ENCODE data around the gene PCDH9. TPM values are rescaled to one million over a fixed set of nuclear protein-coding genes. Genes with fewer than 3 reads are reported as not detected.

Gene PCDH9
- total and polyA plus RNA-seq, 5 donors from 2014 or later = 0.08 to 0.77 (median 0.09) TPM

DNA sequence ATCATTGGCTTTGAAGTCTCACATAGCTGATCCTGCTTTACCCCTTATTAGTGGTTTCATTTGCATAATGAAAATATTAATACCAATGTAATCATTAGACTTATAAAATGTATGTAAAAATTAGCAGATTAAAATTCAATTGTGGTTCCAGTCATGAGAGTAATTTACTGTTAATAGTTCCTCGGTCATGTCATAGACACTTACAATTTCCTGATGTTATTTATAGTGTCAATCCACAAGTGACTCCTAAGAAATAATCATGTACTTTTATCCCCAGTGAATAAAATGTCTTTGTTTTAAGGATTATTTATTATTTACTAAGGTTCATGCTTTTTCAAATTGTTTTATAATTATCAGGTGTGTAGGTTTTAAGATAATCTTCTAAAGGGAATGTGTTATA, 138.5 kb downstream of the PCDH9 start:
- Mint-ChIP-seq H3K27me3 (no peaks in the 10 kb centered on the region), H3K9me3 (peaks cover 0 to 8% (median 2%) of the 10 kb centered on the region in 7 donors), H3K4me3 (no peak overlapping the region), H3K36me3 (no peaks in the 10 kb centered on the region), H3K4me1 (no peaks in the 10 kb centered on the region), H3K27ac (no peak overlapping the region)
- Histone ChIP-seq H3K9me3 (ENCODE audit: control insufficient read depth in 2 of 2, low read length in 2 of 2) (peaks cover 0 to 3% of the 10 kb centered on the region in 2 experiments), H3K4me1 (ENCODE audit: control insufficient read depth, insufficient read depth, low read length, poor library complexity, severe bottlenecking) (no peaks in the 10 kb centered on the region), H3K4me3 (ENCODE audit: low read depth, low read length) (no peak overlapping the region), H3K36me3 (ENCODE audit: control insufficient read depth, insufficient read depth, low read length) (no peaks in the 10 kb centered on the region), H3K27ac (ENCODE audit: insufficient read depth, low read length, poor library complexity, severe bottlenecking) (no peak overlapping the region), H3K27me3 (ENCODE audit: control insufficient read depth, insufficient read depth, low read length) (no peaks in the 10 kb centered on the region)
- DNase-seq (no peak), ATAC-seq (ENCODE audit: low read depth in 2 of 2) (no peak)

DNA sequence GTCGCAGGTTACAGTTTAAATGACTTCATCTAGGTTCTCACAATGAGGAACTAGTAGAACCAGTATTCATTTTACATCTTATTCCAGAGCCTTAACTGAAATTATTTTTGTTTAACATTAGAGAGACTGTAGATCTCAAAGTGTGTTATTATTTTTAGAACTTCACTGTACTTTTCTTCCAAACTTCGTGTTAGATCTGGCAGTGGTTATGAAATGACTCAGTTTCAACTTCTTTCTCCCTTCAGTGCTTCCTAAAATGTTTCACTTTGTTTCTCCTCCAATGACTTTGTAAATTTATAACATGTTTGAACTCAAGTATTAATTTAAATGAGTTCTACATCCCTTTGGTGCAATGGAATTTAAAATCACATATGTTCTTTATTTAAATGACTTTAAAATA, 139.3 kb downstream of the PCDH9 start:
- Mint-ChIP-seq H3K36me3 (no peaks in the 10 kb centered on the region), H3K4me1 (no peaks in the 10 kb centered on the region), H3K27ac (no peak overlapping the region), H3K4me3 (no peak overlapping the region), H3K9me3 (peaks cover 0 to 12% (median 2%) of the 10 kb centered on the region in 7 donors), H3K27me3 (no peaks in the 10 kb centered on the region)
- Histone ChIP-seq H3K27me3 (ENCODE audit: control insufficient read depth, insufficient read depth, low read length) (no peaks in the 10 kb centered on the region), H3K4me1 (ENCODE audit: control insufficient read depth, insufficient read depth, low read length, poor library complexity, severe bottlenecking) (no peaks in the 10 kb centered on the region), H3K4me3 (ENCODE audit: low read depth, low read length) (no peak overlapping the region), H3K9me3 (ENCODE audit: control insufficient read depth in 2 of 2, low read length in 2 of 2) (peaks cover 0 to 3% of the 10 kb centered on the region in 2 experiments), H3K27ac (ENCODE audit: insufficient read depth, low read length, poor library complexity, severe bottlenecking) (no peak overlapping the region), H3K36me3 (ENCODE audit: control insufficient read depth, insufficient read depth, low read length) (no peaks in the 10 kb centered on the region)
- no peak for ATAC-seq (ENCODE audit: low read depth in 2 of 2)
- DNase-seq = no peak

DNA sequence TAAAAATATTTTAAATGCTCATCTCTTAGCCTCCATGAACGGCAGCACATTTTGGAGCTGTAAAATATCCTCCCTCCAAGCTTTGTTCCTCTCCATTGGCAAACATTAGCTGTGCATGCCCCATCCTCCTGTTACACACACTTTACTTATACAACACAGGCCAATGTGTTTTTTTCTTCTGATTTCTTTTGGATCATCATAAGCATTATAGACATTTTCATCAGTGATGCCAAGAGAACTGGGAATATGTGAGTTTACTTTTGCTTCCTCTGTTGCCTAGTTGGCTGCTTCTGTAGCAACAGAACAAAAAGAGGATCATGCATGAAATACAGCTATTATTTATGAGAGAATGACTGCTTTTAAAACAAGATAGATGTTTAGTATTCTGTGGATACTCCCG, 142.6 kb downstream of the PCDH9 start:
- no peak for ATAC-seq (ENCODE audit: low read depth in 2 of 2)
- Mint-ChIP-seq H3K4me1 (no peaks in the 10 kb centered on the region), H3K9me3 (peaks cover 0 to 12% (median 3%) of the 10 kb centered on the region in 7 donors), H3K27me3 (no peaks in the 10 kb centered on the region), H3K27ac (no peak overlapping the region), H3K4me3 (no peak overlapping the region), H3K36me3 (no peaks in the 10 kb centered on the region)
- Histone ChIP-seq H3K27ac (ENCODE audit: insufficient read depth, low read length, poor library complexity, severe bottlenecking) (no peak overlapping the region), H3K9me3 (ENCODE audit: control insufficient read depth in 2 of 2, low read length in 2 of 2) (peaks cover 0 to 3% of the 10 kb centered on the region in 2 experiments), H3K27me3 (ENCODE audit: control insufficient read depth, insufficient read depth, low read length) (no peaks in the 10 kb centered on the region), H3K36me3 (ENCODE audit: control insufficient read depth, insufficient read depth, low read length) (no peaks in the 10 kb centered on the region), H3K4me3 (ENCODE audit: low read depth, low read length) (no peak overlapping the region), H3K4me1 (ENCODE audit: control insufficient read depth, insufficient read depth, low read length, poor library complexity, severe bottlenecking) (no peaks in the 10 kb centered on the region)
- no peak for DNase-seq

DNA sequence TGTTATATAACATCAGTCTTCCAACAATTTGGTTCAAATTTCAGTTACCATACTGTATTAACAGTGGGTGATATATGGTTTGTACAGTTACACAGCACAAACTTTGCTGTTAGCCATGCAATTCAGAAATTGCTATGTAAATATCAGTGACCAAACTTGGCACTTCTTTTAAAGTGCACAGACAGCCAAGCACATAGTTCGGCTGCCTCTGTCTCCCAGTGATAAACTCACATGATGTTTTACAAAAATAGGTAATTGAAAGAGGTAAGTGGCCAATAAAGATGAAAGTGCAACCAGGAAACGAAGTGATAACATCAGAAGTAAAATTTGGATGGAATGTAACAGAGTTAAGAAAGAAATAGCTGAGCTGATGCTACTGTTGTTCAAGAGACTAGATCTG, 143.9 kb downstream of the PCDH9 start:
- Mint-ChIP-seq H3K4me3 (no peak overlapping the region), H3K36me3 (no peaks in the 10 kb centered on the region), H3K9me3 (peaks cover 0 to 14% (median 3%) of the 10 kb centered on the region in 7 donors), H3K27me3 (no peaks in the 10 kb centered on the region), H3K27ac (no peak overlapping the region), H3K4me1 (no peaks in the 10 kb centered on the region)
- DNase-seq (no peak), ATAC-seq (ENCODE audit: low read depth in 2 of 2) (no peak)
- Histone ChIP-seq H3K27me3 (ENCODE audit: control insufficient read depth, insufficient read depth, low read length) (no peaks in the 10 kb centered on the region), H3K4me3 (ENCODE audit: low read depth, low read length) (no peak overlapping the region), H3K36me3 (ENCODE audit: control insufficient read depth, insufficient read depth, low read length) (no peaks in the 10 kb centered on the region), H3K27ac (ENCODE audit: insufficient read depth, low read length, poor library complexity, severe bottlenecking) (no peak overlapping the region), H3K4me1 (ENCODE audit: control insufficient read depth, insufficient read depth, low read length, poor library complexity, severe bottlenecking) (no peaks in the 10 kb centered on the region), H3K9me3 (ENCODE audit: control insufficient read depth in 2 of 2, low read length in 2 of 2) (peaks cover 0 to 2% of the 10 kb centered on the region in 2 experiments)

DNA sequence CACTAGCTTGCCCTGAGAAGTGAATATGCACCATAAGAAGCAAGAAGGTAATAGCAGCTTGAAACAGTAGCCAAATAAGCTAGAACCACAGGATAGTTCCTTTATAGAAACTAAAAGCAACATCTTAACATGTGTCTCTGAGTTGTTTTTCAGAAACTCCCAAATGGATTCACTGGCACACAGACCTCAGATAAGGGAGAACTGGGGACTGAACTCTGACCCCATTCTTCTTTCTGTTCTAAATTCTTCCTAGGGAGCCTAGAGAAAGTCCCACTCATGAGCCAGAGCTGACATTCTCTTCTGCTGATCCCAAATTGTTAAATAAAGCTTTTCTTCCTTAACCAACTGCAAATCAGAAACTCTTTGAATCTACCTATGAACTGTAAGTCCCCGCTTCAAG, 146.1 kb downstream of the PCDH9 start:
- no peaks in the 10 kb centered on the region for H3K27me3 Mint-ChIP-seq
- no peak overlapping the region for H3K4me3 Mint-ChIP-seq
- no peaks in the 10 kb centered on the region for H3K36me3 Mint-ChIP-seq
- Histone ChIP-seq H3K4me3 (ENCODE audit: low read depth, low read length) (no peak overlapping the region), H3K4me1 (ENCODE audit: control insufficient read depth, insufficient read depth, low read length, poor library complexity, severe bottlenecking) (no peaks in the 10 kb centered on the region), H3K27ac (ENCODE audit: insufficient read depth, low read length, poor library complexity, severe bottlenecking) (no peak overlapping the region), H3K36me3 (ENCODE audit: control insufficient read depth, insufficient read depth, low read length) (no peaks in the 10 kb centered on the region), H3K27me3 (ENCODE audit: control insufficient read depth, insufficient read depth, low read length) (no peaks in the 10 kb centered on the region), H3K9me3 (ENCODE audit: control insufficient read depth in 2 of 2, low read length in 2 of 2) (peaks cover 0 to 2% of the 10 kb centered on the region in 2 experiments)
- H3K4me1 Mint-ChIP-seq = no peaks in the 10 kb centered on the region
- H3K27ac Mint-ChIP-seq = no peak overlapping the region
- no peak for DNase-seq
- ATAC-seq (ENCODE audit: low read depth in 2 of 2) = no peak
- peaks cover 0 to 18% (median 4%) of the 10 kb centered on the region in 7 donors for H3K9me3 Mint-ChIP-seq

DNA sequence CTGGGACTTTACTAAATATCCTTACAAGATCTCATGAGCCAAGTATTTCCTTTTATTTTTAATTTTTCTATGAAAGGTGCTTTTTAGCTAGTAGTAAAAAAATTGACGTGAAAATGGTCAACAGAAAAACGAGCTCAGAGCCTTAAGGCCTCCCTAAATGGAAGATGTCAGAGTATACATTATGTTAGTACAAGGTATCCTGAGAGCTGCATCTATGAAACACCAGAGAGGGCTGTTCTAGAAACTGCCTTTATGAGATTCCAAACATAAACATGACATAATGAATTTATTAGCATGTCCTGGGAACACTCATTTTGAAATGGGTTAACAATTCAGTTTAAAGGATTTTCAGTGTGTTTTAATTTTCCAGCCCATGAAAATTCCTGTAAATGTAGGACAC, 146.6 kb downstream of the PCDH9 start:
- Mint-ChIP-seq H3K9me3 (peaks cover 0 to 14% (median 4%) of the 10 kb centered on the region in 7 donors), H3K4me3 (no peak overlapping the region), H3K27ac (no peak overlapping the region), H3K4me1 (no peaks in the 10 kb centered on the region), H3K27me3 (no peaks in the 10 kb centered on the region), H3K36me3 (no peaks in the 10 kb centered on the region)
- no peak for DNase-seq
- ATAC-seq (ENCODE audit: low read depth in 2 of 2) = no peak
- Histone ChIP-seq H3K4me1 (ENCODE audit: control insufficient read depth, insufficient read depth, low read length, poor library complexity, severe bottlenecking) (no peaks in the 10 kb centered on the region), H3K4me3 (ENCODE audit: low read depth, low read length) (no peak overlapping the region), H3K9me3 (ENCODE audit: control insufficient read depth in 2 of 2, low read length in 2 of 2) (peaks cover 0 to 2% of the 10 kb centered on the region in 2 experiments), H3K27me3 (ENCODE audit: control insufficient read depth, insufficient read depth, low read length) (no peaks in the 10 kb centered on the region), H3K27ac (ENCODE audit: insufficient read depth, low read length, poor library complexity, severe bottlenecking) (no peak overlapping the region), H3K36me3 (ENCODE audit: control insufficient read depth, insufficient read depth, low read length) (no peaks in the 10 kb centered on the region)

DNA sequence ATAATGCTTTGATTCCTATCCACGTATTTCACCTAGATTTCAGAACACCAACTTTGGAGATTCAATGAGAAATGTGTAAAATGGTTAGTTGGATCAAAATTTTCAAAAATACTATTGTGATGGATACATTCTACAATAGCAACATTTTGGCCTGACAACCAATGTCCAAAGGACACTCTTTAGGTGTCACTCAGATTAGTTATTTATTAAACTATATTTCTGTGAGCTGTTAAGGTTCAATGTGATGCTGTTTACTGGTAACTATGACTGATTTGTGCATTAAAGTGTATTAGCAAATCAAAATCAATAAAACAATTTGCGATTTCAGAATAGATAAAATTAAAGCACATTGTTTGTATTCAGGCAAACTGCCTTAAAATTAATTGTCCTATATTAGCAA, 149.8 kb downstream of the PCDH9 start:
- Mint-ChIP-seq H3K4me1 (no peaks in the 10 kb centered on the region), H3K27me3 (no peaks in the 10 kb centered on the region), H3K27ac (no peak overlapping the region), H3K4me3 (no peak overlapping the region), H3K9me3 (peaks cover 0 to 24% (median 10%) of the 10 kb centered on the region in 7 donors), H3K36me3 (no peaks in the 10 kb centered on the region)
- no peak overlapping the region for H3K4me3 ChIP-seq (ENCODE audit: low read depth, low read length)
- no peaks in the 10 kb centered on the region for H3K36me3 ChIP-seq (ENCODE audit: control insufficient read depth, insufficient read depth, low read length)
- H3K27me3 ChIP-seq (ENCODE audit: control insufficient read depth, insufficient read depth, low read length) = no peaks in the 10 kb centered on the region
- no peak overlapping the region for H3K27ac ChIP-seq (ENCODE audit: insufficient read depth, low read length, poor library complexity, severe bottlenecking)
- no peak for DNase-seq
- no peaks in the 10 kb centered on the region for H3K4me1 ChIP-seq (ENCODE audit: control insufficient read depth, insufficient read depth, low read length, poor library complexity, severe bottlenecking)
- peaks cover 0 to 2% of the 10 kb centered on the region in 2 experiments for H3K9me3 ChIP-seq (ENCODE audit: control insufficient read depth in 2 of 2, low read length in 2 of 2)
- no peak for ATAC-seq (ENCODE audit: low read depth in 2 of 2)

DNA sequence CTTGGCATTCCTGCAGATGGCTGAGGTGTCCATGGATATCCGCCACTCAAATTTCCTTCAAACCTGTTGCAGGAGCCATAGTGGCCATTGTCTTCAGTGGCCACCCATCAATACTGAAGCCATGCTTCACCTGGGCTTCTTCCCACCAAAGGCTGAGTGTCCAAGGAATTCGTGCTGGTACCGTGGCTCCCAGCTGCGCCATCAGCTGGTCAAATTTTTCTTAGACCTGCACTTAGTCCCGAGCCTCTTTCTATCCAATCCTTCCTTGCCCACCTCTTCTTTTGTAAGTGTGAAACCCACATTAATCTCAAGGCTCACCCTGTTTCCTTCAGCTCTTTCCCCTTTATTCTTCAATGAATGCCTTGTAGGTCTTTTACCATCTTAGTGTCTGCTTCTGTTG, 152.1 kb downstream of the PCDH9 start:
- H3K27ac Mint-ChIP-seq = no peak overlapping the region
- H3K36me3 ChIP-seq (ENCODE audit: control insufficient read depth, insufficient read depth, low read length) = no peaks in the 10 kb centered on the region
- H3K27ac ChIP-seq (ENCODE audit: insufficient read depth, low read length, poor library complexity, severe bottlenecking) = no peak overlapping the region
- H3K9me3 ChIP-seq (ENCODE audit: control insufficient read depth in 2 of 2, low read length in 2 of 2) = peaks cover 0 to 2% of the 10 kb centered on the region in 2 experiments
- no peaks in the 10 kb centered on the region for H3K36me3 Mint-ChIP-seq
- no peaks in the 10 kb centered on the region for H3K27me3 Mint-ChIP-seq
- H3K9me3 Mint-ChIP-seq = peaks cover 2 to 25% (median 9%) of the 10 kb centered on the region in 7 donors
- ATAC-seq (ENCODE audit: low read depth in 2 of 2) (no peak), DNase-seq (no peak)
- no peak overlapping the region for H3K4me3 ChIP-seq (ENCODE audit: low read depth, low read length)
- H3K4me1 Mint-ChIP-seq = no peaks in the 10 kb centered on the region
- H3K27me3 ChIP-seq (ENCODE audit: control insufficient read depth, insufficient read depth, low read length) = no peaks in the 10 kb centered on the region
- H3K4me3 Mint-ChIP-seq = no peak overlapping the region
- H3K4me1 ChIP-seq (ENCODE audit: control insufficient read depth, insufficient read depth, low read length, poor library complexity, severe bottlenecking) = no peaks in the 10 kb centered on the region

All from CD4-positive, CD25-positive, alpha-beta regulatory T cell (primary cell).